IPS DF 4.7 (cell line): ENCODE results near the gene TTLL7.
"Not testable (repeated sequence)": the region's sequence is repeated elsewhere in the genome, so short reads cannot be mapped to it uniquely, and the experiment has no call there.

Source experiments
- DNase-seq: peaks from one replicate; pipeline ENCODE4 v3.0.0-alpha.2; 2013; ENCODE audit warnings: low spot score; ENCODE audit errors: extremely low read depth

The TTLL7 gene

DNA sequence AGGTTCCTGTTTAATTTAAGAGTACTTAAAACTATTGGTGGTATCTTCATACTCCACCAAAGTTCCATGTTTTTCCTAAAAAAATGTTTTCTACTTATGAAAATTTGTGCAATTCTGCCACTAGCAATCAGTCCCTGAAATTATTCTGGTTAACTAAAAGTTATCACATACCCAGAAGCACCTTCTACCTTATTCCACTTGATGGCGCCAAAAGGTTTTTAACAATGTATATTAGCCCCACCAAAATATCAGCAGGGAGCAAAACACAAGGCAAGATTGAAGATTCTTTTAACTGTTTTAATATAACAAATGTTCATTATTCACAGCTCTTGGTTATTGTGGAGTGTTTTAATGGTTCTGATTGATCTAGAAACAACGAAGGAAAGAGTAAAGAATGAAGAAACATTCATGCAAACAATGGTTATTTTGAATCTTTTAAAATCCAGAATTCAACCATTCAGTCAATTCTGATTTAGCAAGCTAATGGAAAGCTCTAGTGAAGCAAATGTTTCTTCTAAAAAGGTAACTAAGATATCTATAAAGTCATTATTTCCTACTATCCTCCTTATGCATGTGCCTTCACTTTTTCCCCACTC lies 67.2 kb downstream of the TTLL7 start:
- no peak for DNase-seq

DNA sequence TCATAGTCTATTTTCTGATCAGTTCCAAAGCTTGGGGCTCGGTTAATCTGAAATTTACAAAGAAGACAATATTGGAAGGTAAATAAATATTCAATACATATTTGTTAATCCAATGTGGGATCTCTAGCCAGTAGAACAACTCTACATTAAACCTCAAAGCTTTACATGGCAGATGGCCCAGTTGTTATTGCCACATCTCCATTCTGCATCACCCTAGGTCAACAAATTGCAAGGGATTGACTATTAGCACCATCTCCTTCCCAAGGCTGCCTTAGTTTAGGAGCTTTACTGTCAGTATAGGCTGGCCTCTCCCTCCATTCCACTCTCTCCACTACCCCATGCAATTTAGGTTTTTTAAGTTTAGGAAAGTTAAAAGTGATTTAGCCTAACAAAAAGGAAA lies 69.7 kb downstream of the TTLL7 start:
- no peak for DNase-seq

DNA sequence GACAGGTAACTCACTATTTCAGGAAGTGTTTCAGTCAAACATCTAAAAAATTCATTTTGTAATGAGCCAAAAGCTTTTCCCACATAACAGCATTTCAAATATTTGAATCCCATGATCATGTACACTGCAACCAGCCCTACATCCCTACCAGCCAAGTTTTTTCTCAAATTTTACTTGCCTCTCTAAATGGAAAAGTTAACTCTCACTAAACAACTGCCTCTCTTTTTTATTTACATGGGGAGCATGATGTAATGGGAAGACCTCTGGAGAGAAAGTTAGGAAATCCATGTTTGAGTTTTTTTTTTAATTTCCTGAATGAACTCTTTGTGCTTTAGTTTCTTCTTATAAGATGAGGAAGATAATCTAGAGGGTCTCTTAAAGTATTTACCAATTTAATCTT lies 70.5 kb downstream of the TTLL7 start:
- DNase-seq: no peak

DNA sequence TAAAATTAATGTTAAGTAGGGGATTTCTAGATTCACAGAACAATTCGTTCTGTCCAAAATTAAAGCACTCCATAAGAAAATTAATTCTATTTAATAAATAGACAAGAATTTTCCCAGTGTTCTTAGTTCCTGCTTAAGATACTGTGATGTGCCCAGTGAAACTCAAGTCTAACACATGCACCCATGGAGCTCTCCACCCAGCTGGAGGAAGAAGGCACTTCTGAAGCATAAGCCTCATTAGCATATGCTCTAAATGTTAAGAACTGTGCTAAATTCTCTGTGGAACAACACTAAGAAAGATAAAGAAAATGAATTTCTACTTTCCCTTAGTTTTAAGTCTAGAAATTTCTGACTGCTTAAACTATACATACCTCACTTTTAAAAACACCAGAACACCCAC lies 71.2 kb downstream of the TTLL7 start:
- DNase-seq: no peak

DNA sequence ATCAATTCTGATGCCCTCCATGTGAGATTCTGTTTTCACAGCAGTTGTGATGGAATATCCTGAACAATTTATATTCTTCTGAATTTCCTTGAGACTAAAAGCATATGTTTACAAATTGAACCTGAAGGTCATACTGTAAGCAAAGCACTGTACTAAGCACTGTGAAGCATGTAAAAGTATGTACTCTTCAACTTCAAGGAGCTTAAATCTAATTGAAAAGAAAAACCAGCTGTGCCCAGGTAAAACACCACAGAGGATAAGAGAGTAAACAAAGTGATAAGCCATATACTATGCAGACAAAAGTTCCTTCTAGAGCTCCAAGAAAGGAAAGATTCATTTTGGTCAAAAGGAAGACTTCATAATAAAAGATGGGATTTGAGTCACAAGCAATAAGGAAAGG lies 71.9 kb downstream of the TTLL7 start:
- no peak for DNase-seq

DNA sequence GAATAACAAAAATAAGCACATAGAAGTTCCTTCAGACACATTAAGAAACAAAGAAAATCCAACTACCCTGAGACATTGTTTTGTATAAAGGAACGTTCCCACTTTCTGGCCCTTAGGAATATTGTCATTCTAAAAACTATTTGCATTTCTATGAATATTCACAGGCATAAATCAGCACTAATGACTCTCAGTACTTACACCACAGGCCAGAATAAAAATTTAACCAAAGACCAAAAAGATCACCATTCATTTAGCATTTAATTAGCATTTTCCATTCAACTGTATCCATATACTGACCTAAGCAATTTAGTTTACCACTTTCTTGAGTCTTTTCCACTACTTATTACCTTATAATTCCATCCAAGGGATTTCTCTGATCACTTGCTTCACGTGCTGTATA lies 75.4 kb downstream of the TTLL7 start:
- no peak for DNase-seq

DNA sequence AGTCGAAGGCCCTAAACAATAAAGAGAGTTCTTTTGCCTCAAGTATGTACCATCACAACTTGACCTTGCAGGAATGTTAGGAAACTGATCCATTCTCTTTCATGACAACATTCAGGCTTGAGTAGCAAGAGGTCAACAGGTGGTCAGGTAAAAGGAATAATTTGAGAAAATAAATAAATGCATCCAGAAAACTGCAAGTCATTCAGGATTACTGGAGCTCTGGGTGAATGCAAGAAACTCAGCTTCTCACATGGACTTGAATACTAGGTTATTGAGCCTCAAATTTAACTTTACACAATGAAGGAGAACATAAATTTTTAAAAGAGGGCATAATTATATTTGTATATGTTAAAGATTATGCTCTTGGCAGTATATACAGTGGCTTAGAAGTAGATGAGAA lies 76.5 kb downstream of the TTLL7 start:
- DNase-seq: no peak

DNA sequence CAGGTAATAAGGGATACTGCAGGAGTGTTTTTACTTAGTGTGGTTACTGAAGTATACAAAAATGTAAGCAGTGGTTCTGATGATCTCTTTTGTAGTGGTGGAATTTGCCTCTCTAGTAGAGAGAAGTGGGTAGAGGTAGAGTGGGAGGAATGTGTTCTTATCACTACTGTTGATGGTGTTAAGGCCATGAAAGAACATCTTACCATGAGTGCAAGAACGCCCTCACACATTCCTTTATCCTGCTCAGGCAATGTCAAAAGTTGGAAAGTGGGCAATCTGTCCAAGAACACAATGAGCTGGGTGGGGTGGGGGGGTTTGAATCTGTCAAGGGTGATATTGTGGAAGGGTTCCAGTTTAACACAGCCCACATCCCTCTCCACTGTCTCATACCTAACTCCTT lies 78.6 kb downstream of the TTLL7 start:
- no peak for DNase-seq

DNA sequence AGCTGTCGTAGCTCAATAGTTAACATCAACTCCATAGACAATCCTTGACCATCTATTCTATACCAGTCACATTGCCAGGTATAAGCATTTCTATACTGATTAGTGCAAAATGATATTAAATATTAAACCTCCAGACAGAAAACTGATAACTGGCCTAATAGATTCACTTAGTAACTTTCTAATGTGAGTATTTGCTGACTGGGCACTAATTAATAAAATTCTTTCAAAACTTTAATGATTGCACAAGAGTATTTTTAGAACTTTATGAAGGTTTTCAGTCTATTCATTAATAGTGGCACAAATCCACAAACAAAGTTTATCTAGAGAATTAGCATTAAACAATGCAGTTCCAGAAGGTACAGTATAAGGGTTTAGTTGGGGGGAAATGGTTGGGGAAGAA lies 79.1 kb downstream of the TTLL7 start:
- DNase-seq: no peak

DNA sequence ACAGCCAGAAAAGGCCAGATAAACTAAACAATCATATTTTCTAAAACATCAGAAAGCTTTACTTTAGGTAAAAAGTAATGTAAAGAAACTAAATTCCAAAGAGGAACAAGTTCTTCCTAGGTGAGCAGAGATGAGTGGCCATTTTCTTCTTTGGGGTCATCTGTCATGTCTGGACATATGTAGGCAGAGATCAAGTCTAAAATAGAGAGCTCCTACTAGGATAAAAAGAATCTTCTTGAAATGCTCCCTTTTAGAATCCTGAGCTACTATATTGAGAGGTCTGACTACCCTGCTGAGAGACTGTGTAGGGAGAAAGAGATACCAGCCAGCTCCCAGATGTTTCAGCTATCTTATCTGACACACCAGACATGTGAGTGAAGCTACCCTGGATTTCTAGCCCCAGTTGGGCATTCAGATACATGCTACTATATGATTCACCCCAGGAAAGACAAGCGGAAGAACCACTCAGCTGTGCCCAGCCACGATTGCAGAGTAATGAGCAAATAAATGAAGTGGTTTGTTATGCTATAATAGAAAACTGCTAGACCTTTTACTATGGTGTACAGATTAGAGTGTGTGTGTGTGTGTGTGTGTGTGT lies 80.1 kb downstream of the TTLL7 start:
- no peak for DNase-seq

DNA sequence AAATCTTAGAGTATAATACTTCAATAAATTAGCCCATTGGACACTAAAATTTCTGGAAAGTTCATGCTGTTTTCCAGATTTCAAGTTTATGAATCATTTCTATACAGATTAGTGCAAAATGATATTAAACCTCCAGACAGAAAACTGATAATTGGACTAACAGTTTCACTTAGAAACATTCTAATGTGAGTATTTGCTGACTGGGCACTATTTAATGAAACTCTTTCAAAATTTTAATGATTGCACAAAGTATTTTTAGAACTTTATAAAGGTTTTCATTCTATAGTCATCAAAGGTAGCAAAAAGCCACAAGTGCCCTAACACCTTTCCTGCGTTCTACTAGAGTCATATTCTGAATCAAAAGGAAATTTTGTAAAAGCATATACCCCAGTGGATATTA lies 81.0 kb downstream of the TTLL7 start:
- no peak for DNase-seq

DNA sequence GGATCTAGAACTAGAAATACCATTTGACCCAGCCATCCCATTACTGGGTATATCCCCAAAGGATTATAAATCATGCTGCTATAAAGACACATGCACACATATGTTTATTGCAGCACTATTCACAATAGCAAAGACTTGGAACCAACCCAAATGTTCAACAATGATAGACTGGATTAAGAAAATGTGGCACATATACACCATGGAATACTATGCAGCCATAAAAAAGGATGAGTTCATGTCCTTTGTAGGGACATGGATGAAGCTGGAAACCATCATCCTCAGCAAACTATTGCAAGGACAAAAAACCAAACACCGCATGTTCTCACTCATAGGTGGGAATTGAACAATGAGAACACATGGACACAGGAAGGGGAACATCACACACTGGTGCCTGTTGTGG lies 82.8 kb downstream of the TTLL7 start:
- DNase-seq: not testable (repeated sequence)

DNA sequence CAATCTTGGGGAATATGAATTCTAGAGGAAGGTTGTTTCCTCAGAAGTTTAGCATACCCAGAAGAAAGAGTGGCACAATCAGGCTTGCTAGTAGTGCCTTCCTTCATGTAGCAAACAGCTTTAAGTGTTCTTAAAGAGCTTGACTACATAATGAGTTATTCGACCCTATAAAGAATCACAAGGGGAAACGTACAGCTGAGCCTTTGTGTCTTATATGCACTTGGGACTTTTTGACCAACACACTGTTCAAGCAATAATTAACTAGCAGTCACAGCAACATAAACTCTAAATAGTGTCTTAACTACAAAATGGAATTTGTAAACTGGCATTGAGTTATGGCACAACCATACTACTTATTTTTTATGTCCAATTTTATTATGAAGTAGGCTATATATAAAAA lies 86.1 kb downstream of the TTLL7 start:
- no peak for DNase-seq

DNA sequence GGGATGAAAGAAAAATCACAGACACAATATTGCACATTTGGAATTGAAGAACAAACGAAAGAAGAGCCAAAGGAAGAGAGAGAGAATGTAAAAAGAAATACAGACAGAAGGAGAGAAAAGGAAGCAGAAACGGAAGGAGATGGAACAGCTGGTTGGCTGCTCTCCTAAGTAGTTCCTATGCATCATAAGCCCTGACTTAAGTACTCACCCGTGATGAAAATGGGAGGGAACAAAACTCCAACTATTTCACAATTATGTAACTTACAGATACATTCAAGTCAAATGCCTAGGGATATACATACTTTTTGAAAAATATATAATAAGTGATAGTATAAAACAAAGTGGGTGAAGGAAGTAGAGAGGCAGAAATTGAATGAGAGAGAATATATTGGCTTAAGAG lies 88.5 kb downstream of the TTLL7 start:
- DNase-seq: no peak

DNA sequence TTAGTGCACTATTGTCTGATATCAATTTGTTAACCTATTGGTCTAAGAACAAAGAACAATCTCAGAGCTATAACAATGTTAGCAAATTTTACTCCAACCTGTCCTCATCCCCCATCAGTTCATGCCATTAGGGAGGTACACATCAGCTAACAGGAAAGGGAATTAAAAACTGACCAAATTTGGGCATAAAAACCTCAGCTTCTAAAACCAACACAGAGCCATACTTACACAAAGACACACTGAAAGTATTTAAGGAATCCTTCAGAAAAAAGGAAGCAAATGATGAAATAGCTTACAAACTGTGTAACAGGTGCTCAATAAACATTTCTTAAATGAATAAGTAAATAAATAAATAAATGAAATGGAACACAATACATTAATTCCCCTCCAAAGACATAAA lies 89.2 kb downstream of the TTLL7 start:
- no peak for DNase-seq

DNA sequence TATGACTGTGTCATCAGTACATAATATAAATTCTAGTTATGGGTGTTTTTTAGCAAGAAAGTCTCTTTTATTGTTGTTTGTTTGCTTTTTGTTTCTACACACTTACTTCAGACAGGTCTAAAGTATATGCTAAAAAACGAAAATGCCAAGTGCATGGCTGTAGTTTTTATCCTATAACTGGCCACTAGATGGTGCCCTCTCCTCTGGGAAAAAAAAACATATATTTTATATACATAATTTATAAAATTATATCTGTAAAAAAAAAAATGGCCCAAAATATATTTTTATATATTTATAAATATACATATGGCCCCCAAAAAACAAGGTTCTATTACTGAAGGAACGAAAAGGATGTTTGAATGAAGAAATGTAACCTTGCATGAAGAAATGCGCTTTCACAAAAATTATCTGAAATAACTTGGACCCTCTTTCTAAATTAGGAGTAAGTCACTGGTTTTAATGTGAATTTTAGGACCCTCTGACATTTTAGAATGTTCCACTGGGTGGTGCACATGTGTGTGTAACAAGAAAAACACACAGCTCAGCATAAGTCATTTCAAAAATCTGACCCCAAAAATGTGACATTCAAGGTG lies 93.5 kb downstream of the TTLL7 start:
- no peak for DNase-seq

DNA sequence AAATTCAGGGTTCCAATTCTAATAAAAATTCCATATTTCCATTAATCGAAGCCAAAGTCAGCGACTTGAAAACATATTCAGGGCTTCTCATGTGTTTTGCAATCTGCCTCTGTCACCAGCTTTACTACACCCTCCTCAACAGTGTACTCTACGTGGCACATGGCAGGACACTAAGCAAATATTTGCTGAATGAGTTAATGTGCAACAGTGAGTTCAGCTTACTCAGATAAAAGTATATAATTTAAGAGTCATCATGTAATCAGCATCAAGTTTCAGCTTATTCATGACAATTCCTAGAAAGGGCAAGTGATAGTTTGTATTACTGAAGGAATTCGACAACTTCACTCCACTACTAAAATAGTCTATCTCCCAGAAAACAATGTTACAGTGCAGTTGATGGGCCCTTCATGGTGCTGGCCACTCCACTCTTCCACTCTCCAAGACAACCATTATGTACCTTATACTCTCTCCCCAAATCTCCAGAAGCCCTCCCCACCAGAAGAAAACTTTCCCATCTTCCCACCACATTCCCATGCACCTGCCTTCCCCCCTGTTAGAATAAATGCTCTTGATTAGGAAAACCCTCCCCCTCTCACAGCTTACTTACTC lies 97.3 kb downstream of the TTLL7 start:
- no peak for DNase-seq

DNA sequence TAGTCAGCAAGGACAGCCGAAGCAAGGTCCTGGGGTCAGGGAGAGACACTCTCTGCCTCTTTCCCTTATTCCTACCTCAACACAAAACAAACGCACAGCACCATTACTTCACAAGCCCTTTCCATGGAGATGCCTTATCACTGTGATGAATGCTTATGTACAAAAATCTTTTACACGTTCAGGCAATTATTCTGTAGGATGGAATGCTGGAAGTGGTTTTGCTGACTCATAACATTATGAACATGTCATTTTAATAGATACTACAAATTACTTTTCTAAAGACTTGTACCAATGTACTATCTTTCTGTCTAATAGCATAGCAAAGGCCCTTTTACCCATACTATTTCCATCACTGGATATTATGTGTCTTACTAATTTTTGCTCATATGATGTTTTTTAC lies 98.4 kb downstream of the TTLL7 start:
- DNase-seq: no peak

DNA sequence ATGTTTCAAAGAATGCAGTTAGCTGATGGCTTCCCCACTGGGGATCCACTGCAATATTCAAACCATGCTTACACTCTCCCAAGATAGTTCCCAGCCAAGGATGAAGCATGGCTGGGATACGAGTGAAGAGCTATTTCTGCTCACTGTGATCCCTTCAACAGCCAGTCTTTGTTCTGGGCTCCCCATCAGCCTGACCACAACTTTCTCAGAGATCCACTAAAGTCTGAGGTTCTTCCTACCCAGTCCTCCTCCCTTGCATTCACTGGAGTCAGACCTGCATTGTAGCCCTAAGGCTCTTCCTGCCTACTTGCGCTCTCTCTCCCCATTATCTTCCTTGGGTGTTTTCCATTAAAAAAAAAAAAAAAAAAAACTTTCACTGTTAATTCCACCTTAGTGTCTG lies 101.4 kb downstream of the TTLL7 start:
- no peak for DNase-seq

DNA sequence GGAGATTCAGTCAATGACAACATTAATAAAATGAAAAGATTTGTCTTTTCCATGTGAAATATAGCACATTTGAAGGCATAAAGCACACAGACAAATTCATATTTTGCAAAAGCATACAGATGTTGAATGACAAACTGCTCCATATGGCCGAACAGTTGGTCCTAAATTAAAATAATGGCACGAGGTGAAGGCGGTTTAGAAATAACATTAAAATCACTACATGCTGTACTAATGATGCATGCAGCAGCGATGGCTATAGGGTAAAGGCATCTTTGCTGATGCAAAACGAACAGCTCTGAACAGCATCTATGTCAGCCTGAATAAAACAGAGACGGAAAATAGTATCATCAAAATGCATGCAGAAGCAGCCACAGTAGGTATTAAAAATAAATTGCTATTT lies 102.6 kb downstream of the TTLL7 start:
- no peak for DNase-seq

DNA sequence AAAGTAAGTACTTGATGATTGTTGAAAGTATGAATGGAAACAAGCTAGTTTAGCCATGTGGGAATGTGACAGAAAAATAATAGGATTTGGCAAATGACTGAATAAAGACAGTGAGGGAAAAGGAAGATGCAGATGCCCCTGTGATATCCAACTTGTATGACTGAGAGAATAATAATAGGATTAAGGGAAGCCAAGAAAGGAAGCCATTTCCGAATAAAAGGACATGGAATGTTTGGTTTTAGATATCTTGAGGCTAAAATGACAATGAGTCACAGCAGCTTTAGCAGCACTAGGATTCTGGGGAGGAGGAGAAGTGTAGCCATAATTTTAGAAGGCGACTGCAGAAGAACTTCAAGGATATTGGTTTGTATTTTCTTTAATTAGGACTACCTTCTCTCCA lies 109.2 kb downstream of the TTLL7 start:
- DNase-seq: no peak

DNA sequence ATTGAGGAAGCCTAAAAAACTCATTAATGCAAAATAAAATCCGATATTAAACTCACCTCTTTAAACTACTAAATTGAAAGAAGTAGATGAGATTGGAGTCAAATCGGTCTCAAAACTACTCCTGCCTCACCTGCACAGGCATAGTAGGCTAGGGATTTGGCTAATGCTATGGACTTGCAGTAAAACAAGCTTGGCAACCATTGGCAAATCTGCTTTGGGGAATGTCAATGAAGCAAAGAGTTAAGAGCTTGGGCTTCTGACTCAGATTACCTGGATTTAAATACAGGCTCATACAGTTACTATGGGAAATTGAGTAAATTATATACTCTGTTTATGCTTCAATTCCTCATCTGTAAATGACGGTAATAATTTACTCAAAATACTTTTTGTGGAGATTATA lies 111.4 kb downstream of the TTLL7 start:
- no peak for DNase-seq

DNA sequence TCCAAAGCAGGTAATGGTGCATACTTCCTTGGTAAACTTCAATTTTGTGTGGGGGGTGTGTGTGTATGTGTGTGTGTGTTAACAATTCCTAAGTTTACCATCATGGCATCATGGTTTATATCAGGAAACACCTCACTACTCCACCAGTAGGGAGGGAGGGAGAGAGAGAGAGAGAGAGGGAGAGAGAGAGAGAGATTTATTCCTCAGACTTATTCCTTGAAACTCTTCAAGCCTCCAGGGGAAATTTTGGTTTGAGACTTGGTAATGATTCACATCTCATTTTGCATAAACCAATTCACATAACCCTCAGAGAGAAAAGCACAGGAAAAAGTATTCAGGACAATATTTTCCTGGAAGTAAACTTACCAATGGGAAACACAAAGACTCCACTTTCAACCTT lies 115.0 kb downstream of the TTLL7 start:
- no peak for DNase-seq
